WTC11 (cell line): ENCODE results near the gene RASSF4. TPM values are rescaled to one million over a fixed set of nuclear protein-coding genes. Genes with fewer than 3 reads are reported as not detected.

Experiments
- ATAC-seq: fragments of 200-7000 bp; cut with Tn5 transposase; 2 replicates; pipeline ENCODE4 v1.10.0; 2021; ENCODE audit warnings: mild to moderate bottlenecking, moderate library complexity
- CTCF ChIA-PET: fragments of 300-600 bp; sonication (Branson Sonifier 250); formaldehyde crosslinking; loops from one replicate; lab custom pipeline; 2021; ENCODE audit warnings: antibody characterized with exemption; lab: Charles Lee
- POLR2A ChIA-PET: fragments of 350-600 bp; sonication (Branson Sonifier 250); formaldehyde crosslinking; loops from one replicate; lab custom pipeline; 2021; ENCODE audit warnings: antibody characterized with exemption; lab: Charles Lee
- DNase-seq: peaks from one replicate; pipeline ENCODE4 v3.0.0; 2021; ENCODE audit warnings: low spot score
- H3K27ac Mint-ChIP-seq: 2 replicates; pipeline ENCODE4 v1.8.0; 2021; ENCODE audit warnings: mixed read lengths
- H3K27me3 Mint-ChIP-seq: 2 replicates; pipeline ENCODE4 v1.8.0; 2021; ENCODE audit warnings: low read depth, mild to moderate bottlenecking, moderate library complexity, mixed read lengths
- H3K36me3 Mint-ChIP-seq: 2 replicates; pipeline ENCODE4 v1.8.0; 2021; ENCODE audit warnings: mixed read lengths
- H3K4me1 Mint-ChIP-seq: 2 replicates; pipeline ENCODE4 v1.8.0; 2022; ENCODE audit warnings: mixed read lengths
- H3K4me3 Mint-ChIP-seq: 2 replicates; pipeline ENCODE4 v1.8.0; 2021; ENCODE audit warnings: mild to moderate bottlenecking, moderate library complexity, mixed read lengths
- H3K9me3 Mint-ChIP-seq: 2 replicates; pipeline ENCODE4 v1.8.0; 2021; ENCODE audit warnings: mixed read lengths
- ARID4B ChIP-seq: sonication (generic); formaldehyde crosslinking; IDR thresholded peaks from 2 replicates; pipeline ENCODE4 v1.8.0; 2023; ENCODE audit warnings: missing genetic modification reagents, mild to moderate bottlenecking, borderline replicate concordance
- ATF2 ChIP-seq: sonication (generic); formaldehyde crosslinking; IDR thresholded peaks from 2 replicates; pipeline ENCODE4 v1.8.1; 2022; ENCODE audit warnings: low read depth, missing genetic modification reagents, borderline replicate concordance
- ATF3 ChIP-seq: sonication (generic); formaldehyde crosslinking; conservative IDR thresholded peaks from 2 replicates; pipeline ENCODE4 v1.8.1; 2022; ENCODE audit warnings: mild to moderate bottlenecking, missing genetic modification reagents
- CBFB ChIP-seq: sonication (generic); formaldehyde crosslinking; IDR thresholded peaks from 2 replicates; pipeline ENCODE4 v1.8.1; 2022; ENCODE audit warnings: mild to moderate bottlenecking, low read depth, missing genetic modification reagents
- CDX4 ChIP-seq: fragments of 250-450 bp; sonication (Bioruptor Pico); IDR thresholded peaks from 2 replicates; pipeline ENCODE4 v1.9.0; 2021; ENCODE audit warnings: moderate library complexity, mild to moderate bottlenecking, inconsistent platforms, borderline replicate concordance
- E2F4 ChIP-seq: sonication (generic); formaldehyde crosslinking; IDR thresholded peaks from 2 replicates; pipeline ENCODE4 v1.8.1; 2022; ENCODE audit warnings: low read depth, mild to moderate bottlenecking, moderate library complexity, missing genetic modification reagents, borderline replicate concordance
- EMX1 ChIP-seq: fragments of 250-450 bp; sonication (Bioruptor Pico); IDR thresholded peaks from 2 replicates; pipeline ENCODE4 v1.8.0; 2021; ENCODE audit warnings: mild to moderate bottlenecking
- FOXK1 ChIP-seq: sonication (generic); formaldehyde crosslinking; IDR thresholded peaks from 2 replicates; pipeline ENCODE4 v1.8.0; 2022; ENCODE audit warnings: mild to moderate bottlenecking, moderate library complexity, missing genetic modification reagents
- HMGXB4 ChIP-seq: sonication (generic); formaldehyde crosslinking; IDR thresholded peaks from 2 replicates; pipeline ENCODE4 v1.8.1; 2023; ENCODE audit warnings: mild to moderate bottlenecking, moderate library complexity, missing genetic modification reagents
- MXD4 ChIP-seq: fragments of 250-450 bp; sonication (Bioruptor Pico); IDR thresholded peaks from 2 replicates; pipeline ENCODE4 v1.8.0; 2021; ENCODE audit warnings: mild to moderate bottlenecking, moderate library complexity, borderline replicate concordance
- NFATC4 ChIP-seq: fragments of 250-450 bp; sonication (Bioruptor Pico); IDR thresholded peaks from 2 replicates; pipeline ENCODE4 v1.9.0; 2021; ENCODE audit warnings: mild to moderate bottlenecking
- SP1 ChIP-seq: sonication (generic); formaldehyde crosslinking; conservative IDR thresholded peaks from 2 replicates; pipeline ENCODE4 v1.8.1; 2022; ENCODE audit warnings: missing genetic modification reagents
- ZBTB21 ChIP-seq: sonication (generic); formaldehyde crosslinking; IDR thresholded peaks from 2 replicates; pipeline ENCODE4 v1.8.1; 2023; ENCODE audit warnings: mild to moderate bottlenecking, missing genetic modification reagents, borderline replicate concordance
- ZNF219 ChIP-seq: sonication (generic); formaldehyde crosslinking; IDR thresholded peaks from 2 replicates; pipeline ENCODE4 v1.8.0; 2023; ENCODE audit warnings: missing genetic modification reagents, mild to moderate bottlenecking, borderline replicate concordance
- ZNF232 ChIP-seq: sonication (generic); formaldehyde crosslinking; IDR thresholded peaks from 2 replicates; pipeline ENCODE4 v1.8.0; 2022; ENCODE audit warnings: mild to moderate bottlenecking, missing genetic modification reagents
- ZNF425 ChIP-seq: fragments of 250-450 bp; sonication (Bioruptor Pico); conservative IDR thresholded peaks from 2 replicates; pipeline ENCODE4 v1.9.0; 2021; ENCODE audit warnings: mild to moderate bottlenecking
- ZSCAN18 ChIP-seq: fragments of 250-450 bp; sonication (Bioruptor Pico); IDR thresholded peaks from 2 replicates; pipeline ENCODE4 v2.1.2; 2022; ENCODE audit warnings: mild to moderate bottlenecking, moderate library complexity
- total RNA-seq: library from RNA; stranded (reverse); gene quantifications from 3 replicates; pipeline ENCODE4 v1.2.3, GENCODE V29; 2021

Gene RASSF4
- total RNA-seq, 1 experiment from 2014 or later, result 15.7 TPM

- TF ChIP-seq HMGXB4 (no peak), ZBTB21 (no peak), CDX4 (CRISPR knock-in tag) (no peak)
Measured at GRCh38 chr10:44968500-44969400, 9.1 kb downstream of the RASSF4 start (continued).

GRCh38 chr10:44969854-44970253, 10.3 kb downstream of the RASSF4 start:
- ChIA-PET CTCF (no interaction called here), POLR2A (no interaction called here)
- Mint-ChIP-seq H3K27ac (no peak overlapping the region), H3K4me3 (no peak overlapping the region), H3K4me1 (peaks cover 60% of the 10 kb centered on the region), H3K36me3 (peaks cover 28% of the 10 kb centered on the region), H3K27me3 (no peaks in the 10 kb centered on the region), H3K9me3 (no peaks in the 10 kb centered on the region)
- ATAC-seq (no peak), DNase-seq (no peak)
- TF ChIP-seq E2F4 (CRISPR knock-in tag), result no peak
- TF ChIP-seq SP1, result no peak
- TF ChIP-seq CDX4 (CRISPR knock-in tag), result no peak
- TF ChIP-seq ATF3 (CRISPR knock-in tag), result no peak
- no peak for TF ChIP-seq EMX1 (CRISPR knock-in tag)
- no peak for TF ChIP-seq FOXK1
- TF ChIP-seq ZNF232 (CRISPR knock-in tag), result no peak
- no peak for TF ChIP-seq HMGXB4
- TF ChIP-seq ATF2 (CRISPR knock-in tag), result no peak
- no peak for TF ChIP-seq CBFB (CRISPR knock-in tag)
- TF ChIP-seq MXD4 (CRISPR knock-in tag), result no peak
- no peak for TF ChIP-seq NFATC4 (CRISPR knock-in tag)
- no peak for TF ChIP-seq ARID4B (CRISPR knock-in tag)
- TF ChIP-seq ZNF219 (CRISPR knock-in tag), result no peak
- no peak for TF ChIP-seq ZSCAN18 (CRISPR knock-in tag)
- no peak for TF ChIP-seq ZNF425 (CRISPR knock-in tag)
